Ectodermal cell (in vitro differentiated cells): ENCODE data around the gene FBXO3.
A peak's percentile ranks its signal among the peaks of the same experiment; 100 is the strongest.
"Not testable (repeated sequence)": the region's sequence is repeated elsewhere in the genome, so short reads cannot be mapped to it uniquely, and the experiment has no call there.

Experiments used
- H3K27ac ChIP-seq: 2 replicates; pipeline ENCODE4 v1.7.0; 2013; ENCODE audit warnings: mild to moderate bottlenecking, low read depth, low read length; ENCODE audit not compliant: insufficient read depth, poor library complexity, severe bottlenecking
- H3K27me3 ChIP-seq: 2 replicates; pipeline ENCODE4 v1.7.0; 2013; ENCODE audit warnings: mild to moderate bottlenecking, low read length; ENCODE audit not compliant: insufficient read depth, control insufficient read depth, poor library complexity, severe bottlenecking
- H3K36me3 ChIP-seq: one replicate; pipeline ENCODE4 v1.7.0; 2013; ENCODE audit warnings: low read length; ENCODE audit not compliant: control insufficient read depth, insufficient read depth
- H3K4me1 ChIP-seq: one replicate; pipeline ENCODE4 v1.7.0; 2013; ENCODE audit warnings: low read length; ENCODE audit not compliant: control insufficient read depth, insufficient read depth
- H3K4me3 ChIP-seq: 2 replicates; pipeline ENCODE4 v1.7.0; 2013; ENCODE audit warnings: low read depth, low read length, control low read depth; ENCODE audit not compliant: insufficient read depth
- H3K9me3 ChIP-seq: 2 replicates; pipeline ENCODE4 v1.7.0; 2013; ENCODE audit warnings: mild to moderate bottlenecking, low read length, moderate library complexity; ENCODE audit not compliant: control insufficient read depth
- WGBS, 2 experiments: methylation state at CpG; one replicate each; pipeline ENCODE4 v1.1.7; 2013; ENCODE audit warnings: missing lambda C conversion rate in 2 of 2; 5-methylcytosine and 5-hydroxymethylcytosine counted together

Gene FBXO3

DNA sequence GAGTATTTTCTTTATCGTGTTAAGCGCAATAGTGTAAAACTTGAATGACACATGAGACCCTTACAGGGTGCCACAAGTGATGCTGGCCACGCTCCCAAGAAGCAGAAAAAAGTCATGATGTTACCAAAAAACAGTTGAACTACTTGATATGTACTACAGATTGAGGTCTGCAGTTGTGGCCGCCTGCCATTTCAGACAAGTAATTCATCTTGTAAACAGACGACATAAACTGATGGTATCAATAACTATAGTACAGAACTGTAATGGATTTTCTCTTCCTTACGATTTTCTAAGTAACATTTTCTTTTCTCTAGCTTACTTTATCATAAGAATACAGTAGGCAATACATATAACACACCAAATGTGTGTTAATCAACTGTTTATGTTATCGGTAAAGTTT lies 43.6 kb downstream of the FBXO3 start:
- Histone ChIP-seq H3K4me3 (no peak overlapping the region), H3K36me3 (no peaks in the 10 kb centered on the region), H3K27ac (no peak overlapping the region), H3K9me3 (no peaks in the 10 kb centered on the region), H3K27me3 (peaks cover 12% of the 10 kb centered on the region), H3K4me1 (peaks cover 10% of the 10 kb centered on the region)
- 97 to 99% methylated on average over 6 to 7 of the region's 7 CpGs for WGBS, 2 experiments

DNA sequence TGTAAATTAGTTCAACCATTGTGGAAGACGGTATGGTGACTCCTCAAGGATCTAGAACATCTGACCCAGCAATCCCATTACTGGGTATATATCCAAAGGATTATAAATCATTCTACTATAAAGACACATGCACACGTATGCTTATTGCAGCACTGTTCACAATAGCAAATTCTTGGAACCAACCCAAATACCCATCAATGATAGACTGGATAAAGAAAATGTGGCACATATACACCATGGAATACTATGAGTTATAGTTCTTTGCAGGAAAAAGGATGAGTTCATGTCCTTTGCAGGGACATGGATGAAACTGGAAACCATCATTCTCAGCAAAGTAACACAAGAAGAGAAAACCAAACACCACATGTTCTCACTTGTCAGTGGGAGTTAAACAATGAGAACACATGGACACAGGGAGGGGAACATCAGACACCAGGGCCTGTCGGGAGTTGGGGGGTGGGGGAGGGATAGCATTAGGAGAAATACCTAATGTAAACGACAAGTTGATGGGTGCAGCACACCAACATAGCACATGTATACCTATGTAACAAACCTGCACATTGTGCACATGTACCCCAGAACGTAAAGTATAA lies 45.2 kb downstream of the FBXO3 start:
- 97% methylated on average over 5 of the region's 5 CpGs for WGBS, 2 experiments

DNA sequence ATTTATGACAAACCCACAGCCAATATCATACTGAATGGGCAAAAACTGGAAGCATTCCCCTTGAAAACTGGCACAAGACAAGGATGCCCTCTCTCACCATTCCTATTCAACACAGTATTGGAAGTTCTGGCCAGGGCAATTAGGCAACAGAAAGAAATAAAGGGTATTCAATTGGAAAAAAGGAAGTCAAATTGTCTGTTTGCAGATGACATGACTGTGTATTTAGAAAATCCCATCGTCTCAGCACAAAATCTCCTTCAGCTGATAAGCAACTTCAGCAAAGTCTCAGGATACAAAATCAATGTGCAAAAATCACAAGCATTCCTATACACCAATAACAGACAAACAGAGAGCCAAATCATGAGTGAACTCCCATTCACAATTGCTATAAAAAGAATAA lies 46.8 kb downstream of the FBXO3 start:
- not testable (repeated sequence) for H3K4me3 ChIP-seq, H3K4me1 ChIP-seq, H3K27ac ChIP-seq, H3K36me3 ChIP-seq, H3K9me3 ChIP-seq, H3K27me3 ChIP-seq
- WGBS, 2 experiments = 88 to 91% methylated on average over 1 of the region's 1 CpG

More for the DNA sequence above, 45.2 kb downstream of the FBXO3 start:
- H3K27ac ChIP-seq, H3K4me3 ChIP-seq, H3K9me3 ChIP-seq, H3K4me1 ChIP-seq, H3K36me3 ChIP-seq, H3K27me3 ChIP-seq: not testable (repeated sequence)

DNA sequence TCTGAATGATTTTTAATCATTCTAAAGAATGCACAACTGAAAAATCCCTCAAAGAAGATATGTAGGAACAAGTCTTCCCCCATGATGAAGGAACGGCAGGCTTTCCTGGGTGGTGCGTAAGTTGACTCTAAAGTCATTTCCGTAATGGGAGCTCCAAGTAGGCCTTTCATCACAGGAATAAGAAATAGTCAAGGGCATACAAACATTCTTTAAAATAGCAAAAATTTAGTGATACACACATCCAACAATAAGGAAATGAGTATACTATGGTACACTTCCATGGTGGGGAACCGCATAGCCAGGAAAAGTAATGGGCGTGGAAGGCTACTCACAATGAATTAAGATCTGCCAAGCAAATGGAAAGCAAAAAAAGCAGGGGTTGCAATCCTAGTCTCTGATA lies 48.8 kb downstream of the FBXO3 start:
- H3K4me3 ChIP-seq = no peak overlapping the region
- H3K27ac ChIP-seq = no peak overlapping the region
- 90 to 93% methylated on average over 5 of the region's 5 CpGs for WGBS, 2 experiments

DNA sequence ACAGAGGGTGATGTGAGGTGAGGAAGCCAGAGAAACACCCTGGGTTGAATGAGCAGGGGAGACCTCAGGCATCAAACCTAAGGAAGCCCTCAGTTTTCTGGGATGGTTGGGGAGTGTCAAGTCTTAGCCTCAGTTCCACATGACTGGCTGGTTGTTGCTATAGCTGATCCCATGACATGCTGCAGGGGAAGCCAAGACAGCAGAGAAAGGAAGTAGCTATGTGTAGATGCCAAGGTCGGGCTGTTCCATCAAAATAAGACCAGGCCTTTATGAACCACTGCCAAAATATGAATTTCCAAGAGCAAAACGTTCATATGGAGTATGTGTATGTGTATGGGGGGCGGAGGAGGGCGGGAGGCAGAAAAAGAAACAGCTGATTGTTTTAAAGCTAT lies 49.7 kb downstream of the FBXO3 start:
- Histone ChIP-seq H3K4me1 (peaks cover 8% of the 10 kb centered on the region), H3K4me3 (no peak overlapping the region), H3K36me3 (no peaks in the 10 kb centered on the region), H3K27me3 (no peaks in the 10 kb centered on the region), H3K27ac (peak overlapping the region; percentile 19), H3K9me3 (no peaks in the 10 kb centered on the region)
- 90 to 95% methylated on average over 4 of the region's 4 CpGs for WGBS, 2 experiments

More for the DNA sequence above, 48.8 kb downstream of the FBXO3 start:
- H3K27me3 ChIP-seq = no peaks in the 10 kb centered on the region
- H3K9me3 ChIP-seq = no peaks in the 10 kb centered on the region
- peaks cover 8% of the 10 kb centered on the region for H3K4me1 ChIP-seq
- H3K36me3 ChIP-seq = no peaks in the 10 kb centered on the region

DNA sequence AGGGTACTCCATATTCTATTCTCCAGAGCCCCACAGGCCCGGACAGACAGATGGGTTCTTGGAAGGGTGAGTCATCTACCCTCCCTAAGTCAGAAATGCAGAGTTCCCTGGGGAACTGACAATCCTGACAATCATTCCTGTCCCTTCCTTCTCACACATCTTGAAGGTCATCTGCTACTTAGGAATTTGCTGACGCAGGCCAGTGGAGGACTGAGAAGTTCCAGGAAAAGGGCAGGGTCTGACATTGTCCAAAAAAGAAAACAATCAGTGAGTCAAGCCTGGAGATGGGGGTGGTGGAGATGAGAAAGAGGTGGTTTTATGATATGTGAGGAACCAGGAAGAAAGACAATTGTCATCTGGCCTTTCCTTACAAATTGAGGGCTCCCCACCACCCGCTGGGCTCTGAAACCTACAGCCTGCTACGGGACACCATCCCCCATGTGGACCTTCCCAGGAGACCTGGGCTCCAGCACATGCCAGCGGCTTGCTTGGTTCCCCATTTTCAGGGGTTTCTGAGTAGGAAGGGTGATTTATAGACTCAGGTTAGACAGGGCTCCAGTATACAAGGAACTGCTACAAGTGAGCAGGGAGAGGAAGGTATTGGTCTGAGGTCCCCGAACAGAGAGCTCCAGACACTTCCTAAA lies 51.0 kb downstream of the FBXO3 start:
- no peak overlapping the region for H3K4me3 ChIP-seq
- no peaks in the 10 kb centered on the region for H3K9me3 ChIP-seq
- H3K27ac ChIP-seq = no peak overlapping the region
- H3K36me3 ChIP-seq = no peaks in the 10 kb centered on the region
- H3K27me3 ChIP-seq = no peaks in the 10 kb centered on the region
- WGBS, 2 experiments = 90 to 93% methylated on average over 6 of the region's 6 CpGs
- H3K4me1 ChIP-seq = peaks cover 8% of the 10 kb centered on the region

DNA sequence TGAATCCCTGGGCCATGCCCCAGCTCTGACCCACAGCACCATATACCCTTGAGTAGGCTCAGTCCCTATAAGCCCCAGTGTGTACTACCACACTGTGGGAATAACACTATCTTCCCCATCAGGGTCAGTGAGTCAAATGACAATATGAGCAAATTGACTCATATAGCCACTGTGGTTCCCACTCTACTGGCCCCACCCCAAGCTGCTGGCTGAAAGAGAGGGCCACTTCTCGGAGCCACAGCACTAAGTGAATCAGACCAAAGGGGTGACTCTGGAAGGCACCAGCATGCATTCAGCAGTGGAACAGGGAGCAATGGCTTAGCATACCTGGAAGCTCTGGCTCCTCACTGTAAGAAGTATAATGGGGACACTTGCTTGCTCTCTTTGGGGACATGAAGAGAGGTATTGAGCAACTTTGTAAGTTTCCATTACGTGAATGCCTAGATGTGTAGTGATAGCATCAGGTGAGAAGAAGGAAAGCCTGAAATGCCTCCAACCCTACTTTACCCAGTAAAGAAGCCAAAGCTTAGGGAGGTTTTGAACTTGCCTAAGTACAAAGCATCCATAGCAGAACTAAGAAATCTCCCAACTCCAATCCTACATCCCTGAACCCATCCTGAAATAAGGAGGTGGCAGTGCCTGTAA lies 51.6 kb downstream of the FBXO3 start:
- no peaks in the 10 kb centered on the region for H3K27me3 ChIP-seq
- H3K4me3 ChIP-seq = no peak overlapping the region
- H3K9me3 ChIP-seq = no peaks in the 10 kb centered on the region
- peaks cover 8% of the 10 kb centered on the region for H3K4me1 ChIP-seq
- H3K27ac ChIP-seq = no peak overlapping the region
- WGBS, 2 experiments = 94 to 96% methylated on average over 2 of the region's 2 CpGs
- no peaks in the 10 kb centered on the region for H3K36me3 ChIP-seq

DNA sequence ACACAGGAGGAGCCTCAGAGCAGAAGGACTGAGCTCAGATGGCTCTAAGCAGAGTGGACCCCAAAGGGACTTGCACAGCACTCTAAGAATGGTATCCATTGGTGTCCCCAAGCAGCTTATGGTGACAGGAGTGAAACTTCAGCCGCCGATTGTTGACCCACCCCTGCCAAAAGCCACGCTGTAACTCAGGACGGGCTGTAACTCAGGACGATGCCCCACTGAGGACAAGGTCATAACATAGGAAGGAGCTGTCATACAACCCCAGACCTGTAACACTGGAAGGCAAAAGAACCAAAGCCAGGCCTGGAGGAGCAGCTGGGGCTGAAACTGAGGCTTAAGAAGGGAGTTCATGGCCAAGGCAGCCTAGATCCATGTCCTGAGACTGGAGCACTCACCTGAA lies 52.3 kb downstream of the FBXO3 start:
- WGBS, 2 experiments = 93 to 95% methylated on average over 5 of the region's 5 CpGs
- Histone ChIP-seq H3K4me1 (peaks cover 8% of the 10 kb centered on the region), H3K27ac (no peak overlapping the region)

DNA sequence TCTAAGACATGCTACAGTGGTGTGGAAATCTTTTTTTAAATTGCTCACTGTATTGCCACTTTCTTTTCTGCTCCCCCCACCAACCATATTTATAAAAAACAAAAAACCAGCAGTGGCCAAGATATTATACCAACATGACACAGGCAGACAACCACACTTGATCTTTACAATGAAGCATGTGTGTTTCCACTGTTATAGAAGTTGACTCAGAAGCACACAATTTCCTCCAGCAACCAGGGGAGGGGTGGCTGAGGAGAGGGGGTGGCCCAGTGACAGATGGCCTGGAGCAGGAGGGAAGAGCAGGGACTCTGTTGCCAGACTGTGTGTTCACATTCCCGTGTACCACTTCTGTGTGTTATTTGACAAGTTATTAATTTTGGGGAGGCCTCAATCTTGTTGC lies 52.9 kb downstream of the FBXO3 start:
- H3K9me3 ChIP-seq = no peaks in the 10 kb centered on the region
- H3K4me1 ChIP-seq = peaks cover 8% of the 10 kb centered on the region
- no peak overlapping the region for H3K4me3 ChIP-seq
- no peaks in the 10 kb centered on the region for H3K36me3 ChIP-seq
- no peaks in the 10 kb centered on the region for H3K27me3 ChIP-seq
- WGBS, 2 experiments = 87 to 100% methylated on average over 1 of the region's 1 CpG
- H3K27ac ChIP-seq = no peak overlapping the region

More for the DNA sequence above, 52.3 kb downstream of the FBXO3 start:
- Histone ChIP-seq H3K27me3 (no peaks in the 10 kb centered on the region), H3K36me3 (no peaks in the 10 kb centered on the region), H3K4me3 (no peak overlapping the region), H3K9me3 (no peaks in the 10 kb centered on the region)

DNA sequence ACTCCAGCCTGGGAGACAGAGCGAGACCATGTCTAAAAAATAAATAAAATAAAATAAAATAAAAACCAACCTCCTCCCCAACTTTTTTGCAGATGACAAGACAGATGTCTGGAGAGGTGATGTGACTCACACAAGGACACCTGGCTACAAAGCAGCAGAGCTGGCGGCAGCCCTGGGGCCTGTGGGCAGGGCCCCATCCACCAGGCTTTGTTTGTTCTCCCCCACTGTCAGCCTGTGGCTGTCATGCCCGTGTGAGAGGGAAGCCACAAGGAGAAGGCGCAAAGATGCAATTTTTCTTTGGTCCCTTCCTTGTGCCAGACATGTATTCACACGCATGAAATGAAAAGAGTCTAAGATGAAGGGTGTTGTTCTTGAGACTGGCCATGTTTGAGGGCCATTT lies 54.7 kb downstream of the FBXO3 start:
- 85 to 87% methylated on average over 4 of the region's 5 CpGs for WGBS, 2 experiments
- H3K36me3 ChIP-seq = no peaks in the 10 kb centered on the region

More for the DNA sequence above, 54.7 kb downstream of the FBXO3 start:
- Histone ChIP-seq H3K27me3 (no peaks in the 10 kb centered on the region), H3K27ac (no peak overlapping the region), H3K9me3 (no peaks in the 10 kb centered on the region), H3K4me1 (peaks cover 5% of the 10 kb centered on the region), H3K4me3 (no peak overlapping the region)
